ENCODE results near the gene BIRC3. TPM values are rescaled to one million over a fixed set of nuclear protein-coding genes. Genes with fewer than 3 reads are reported as not detected.
"Not testable (repeated sequence)": the region's sequence is repeated elsewhere in the genome, so short reads cannot be mapped to it uniquely, and the experiment has no call there.

Gene BIRC3
- total RNA-seq, 2 experiments from 2014 or later = 46.4 to 231 TPM

- H3K9me3 Mint-ChIP-seq (ENCODE audit: low read depth); DNase-seq; H3K4me3 Mint-ChIP-seq; H3K27ac Mint-ChIP-seq; H3K27me3 Mint-ChIP-seq; H3K4me1 Mint-ChIP-seq; ATAC-seq: not testable (repeated sequence)
- H3K36me3 Mint-ChIP-seq = peaks cover 37% of the 10 kb centered on the region
- CTCF ChIA-PET = interaction anchor here (1.0 to 2.7 kb wide), 2 partner anchors 15 to 238 kb away, joined by 6 to 13 read pairs; no protein-coding TSS in a partner anchor
Observed at GRCh38 chr11:102374633-102375424, 57.5 kb downstream of the BIRC3 start.

GRCh38 chr11:102375720-102376399 lies 58.6 kb downstream of the BIRC3 start:
- ATAC-seq = no peak
- CTCF ChIA-PET = interaction anchor here (1.0 to 2.7 kb wide), 3 partner anchors 8 to 237 kb away, joined by 3 to 13 read pairs (median 6); no protein-coding TSS in a partner anchor
- H3K4me3 Mint-ChIP-seq = no peak overlapping the region
- peaks cover 42% of the 10 kb centered on the region for H3K36me3 Mint-ChIP-seq
- DNase-seq = no peak
- H3K4me1 Mint-ChIP-seq = peaks cover 7% of the 10 kb centered on the region
- no peaks in the 10 kb centered on the region for H3K27me3 Mint-ChIP-seq
- peak overlapping the region; percentile 29 for H3K27ac Mint-ChIP-seq
- H3K9me3 Mint-ChIP-seq (ENCODE audit: low read depth) = no peaks in the 10 kb centered on the region

GRCh38 chr11:102377891-102378290 lies 60.6 kb downstream of the BIRC3 start:
- Mint-ChIP-seq H3K4me1 (peaks cover 7% of the 10 kb centered on the region), H3K4me3 (no peak overlapping the region), H3K9me3 (ENCODE audit: low read depth) (no peaks in the 10 kb centered on the region), H3K36me3 (peaks cover 43% of the 10 kb centered on the region), H3K27ac (no peak overlapping the region), H3K27me3 (no peaks in the 10 kb centered on the region)
- CTCF ChIA-PET = interaction anchor here (2.5 kb wide), 1 partner anchor 12 kb away, joined by 16 read pairs; no protein-coding TSS in a partner anchor
- ATAC-seq = no peak
- DNase-seq = no peak

GRCh38 chr11:102378818-102379217 lies 61.5 kb downstream of the BIRC3 start:
- H3K4me3 Mint-ChIP-seq = no peak overlapping the region
- no peak overlapping the region for H3K27ac Mint-ChIP-seq
- peaks cover 7% of the 10 kb centered on the region for H3K4me1 Mint-ChIP-seq
- H3K9me3 Mint-ChIP-seq (ENCODE audit: low read depth) = no peaks in the 10 kb centered on the region
- CTCF ChIA-PET = interaction anchor here (2.5 kb wide), 1 partner anchor 11 kb away, joined by 16 read pairs; no protein-coding TSS in a partner anchor
- DNase-seq (no peak), ATAC-seq (no peak)
- H3K36me3 Mint-ChIP-seq = peaks cover 41% of the 10 kb centered on the region
- no peaks in the 10 kb centered on the region for H3K27me3 Mint-ChIP-seq

- H3K27ac Mint-ChIP-seq = no peak overlapping the region
- peaks cover 8% of the 10 kb centered on the region for H3K4me1 Mint-ChIP-seq
- H3K4me3 Mint-ChIP-seq = no peak overlapping the region
- H3K27me3 Mint-ChIP-seq = no peaks in the 10 kb centered on the region
- H3K36me3 Mint-ChIP-seq = peaks cover 38% of the 10 kb centered on the region
- CTCF ChIA-PET = interaction anchor here (1.3 to 1.5 kb wide), 3 partner anchors 13 to 69 kb away, joined by 3 to 5 read pairs (median 3); no protein-coding TSS in a partner anchor
- ATAC-seq (no peak), DNase-seq (no peak)
- no peaks in the 10 kb centered on the region for H3K9me3 Mint-ChIP-seq (ENCODE audit: low read depth)
Observed at GRCh38 chr11:102382384-102382783, 65.1 kb downstream of the BIRC3 start.

- H3K4me3 Mint-ChIP-seq = no peak overlapping the region
- H3K27ac Mint-ChIP-seq = no peak overlapping the region
- peaks cover 36% of the 10 kb centered on the region for H3K36me3 Mint-ChIP-seq
- H3K27me3 Mint-ChIP-seq = no peaks in the 10 kb centered on the region
- DNase-seq = no peak
- no peaks in the 10 kb centered on the region for H3K9me3 Mint-ChIP-seq (ENCODE audit: low read depth)
- ATAC-seq = no peak
- peaks cover 8% of the 10 kb centered on the region for H3K4me1 Mint-ChIP-seq
- CTCF ChIA-PET = interaction anchor here (1.1 to 1.5 kb wide), 2 partner anchors 12 to 283 kb away, joined by 3 to 4 read pairs; no protein-coding TSS in a partner anchor
Observed at GRCh38 chr11:102383839-102384238, 66.6 kb downstream of the BIRC3 start.

GRCh38 chr11:102384419-102385079 lies 67.3 kb downstream of the BIRC3 start:
- no peaks in the 10 kb centered on the region for H3K27me3 Mint-ChIP-seq
- ATAC-seq (no peak), DNase-seq (no peak)
- no peaks in the 10 kb centered on the region for H3K9me3 Mint-ChIP-seq (ENCODE audit: low read depth)
- no peak overlapping the region for H3K4me3 Mint-ChIP-seq
- peaks cover 8% of the 10 kb centered on the region for H3K4me1 Mint-ChIP-seq
- H3K36me3 Mint-ChIP-seq = peaks cover 38% of the 10 kb centered on the region
- CTCF ChIA-PET = interaction anchor here (0.7 to 1.5 kb wide), 4 partner anchors 11 to 282 kb away, joined by 3 to 4 read pairs (median 4); no protein-coding TSS in a partner anchor
- H3K27ac Mint-ChIP-seq = no peak overlapping the region

GRCh38 chr11:102385085-102386007 lies 68.1 kb downstream of the BIRC3 start:
- Mint-ChIP-seq H3K9me3 (ENCODE audit: low read depth) (no peaks in the 10 kb centered on the region), H3K36me3 (peaks cover 35% of the 10 kb centered on the region), H3K4me3 (no peak overlapping the region), H3K27ac (no peak overlapping the region), H3K4me1 (peaks cover 9% of the 10 kb centered on the region), H3K27me3 (no peaks in the 10 kb centered on the region)
- DNase-seq (no peak), ATAC-seq (no peak)
- CTCF ChIA-PET = interaction anchor here (0.7 to 1.4 kb wide), 2 partner anchors 17 to 90 kb away, joined by 3 to 4 read pairs; no protein-coding TSS in a partner anchor

- Mint-ChIP-seq H3K27me3 (no peaks in the 10 kb centered on the region), H3K9me3 (ENCODE audit: low read depth) (no peaks in the 10 kb centered on the region), H3K27ac (no peak overlapping the region), H3K4me3 (no peak overlapping the region), H3K36me3 (peaks cover 33% of the 10 kb centered on the region), H3K4me1 (peaks cover 13% of the 10 kb centered on the region)
- CTCF ChIA-PET = interaction anchor here (1.4 kb wide), 1 partner anchor 18 kb away, joined by 3 read pairs; no protein-coding TSS in a partner anchor
- DNase-seq (no peak), ATAC-seq (no peak)
Observed at GRCh38 chr11:102386136-102386734, 69.0 kb downstream of the BIRC3 start.

- H3K9me3 Mint-ChIP-seq (ENCODE audit: low read depth) = no peaks in the 10 kb centered on the region
- ATAC-seq (no peak), DNase-seq (no peak)
- peaks cover 13% of the 10 kb centered on the region for H3K4me1 Mint-ChIP-seq
- H3K27me3 Mint-ChIP-seq = no peaks in the 10 kb centered on the region
- peaks cover 29% of the 10 kb centered on the region for H3K36me3 Mint-ChIP-seq
- CTCF ChIA-PET = interaction anchor here (0.6 kb wide), 1 partner anchor 131 kb away, joined by 3 read pairs; no protein-coding TSS in a partner anchor
- no peak overlapping the region for H3K27ac Mint-ChIP-seq
- H3K4me3 Mint-ChIP-seq = no peak overlapping the region
Observed at GRCh38 chr11:102387043-102387781, 69.9 kb downstream of the BIRC3 start.

All from activated CD8-positive, alpha-beta memory T cell treated with anti-CD3 and anti-CD28 coated beads, Interleukin-2, amount 10 ng/mL, durations not matched to agents 7 days and 5 days (primary cell).